HG02981 (cell line): ENCODE measurements around the gene SPTB.

Experiments used
- ATAC-seq: cut with Tn5 transposase; IDR thresholded peaks from one replicate; pipeline ENCODE4 v1.9.1; 2021; ENCODE audit warnings: mild to moderate bottlenecking, moderate library complexity; ENCODE audit not compliant: unreplicated experiment

The SPTB gene

DNA sequence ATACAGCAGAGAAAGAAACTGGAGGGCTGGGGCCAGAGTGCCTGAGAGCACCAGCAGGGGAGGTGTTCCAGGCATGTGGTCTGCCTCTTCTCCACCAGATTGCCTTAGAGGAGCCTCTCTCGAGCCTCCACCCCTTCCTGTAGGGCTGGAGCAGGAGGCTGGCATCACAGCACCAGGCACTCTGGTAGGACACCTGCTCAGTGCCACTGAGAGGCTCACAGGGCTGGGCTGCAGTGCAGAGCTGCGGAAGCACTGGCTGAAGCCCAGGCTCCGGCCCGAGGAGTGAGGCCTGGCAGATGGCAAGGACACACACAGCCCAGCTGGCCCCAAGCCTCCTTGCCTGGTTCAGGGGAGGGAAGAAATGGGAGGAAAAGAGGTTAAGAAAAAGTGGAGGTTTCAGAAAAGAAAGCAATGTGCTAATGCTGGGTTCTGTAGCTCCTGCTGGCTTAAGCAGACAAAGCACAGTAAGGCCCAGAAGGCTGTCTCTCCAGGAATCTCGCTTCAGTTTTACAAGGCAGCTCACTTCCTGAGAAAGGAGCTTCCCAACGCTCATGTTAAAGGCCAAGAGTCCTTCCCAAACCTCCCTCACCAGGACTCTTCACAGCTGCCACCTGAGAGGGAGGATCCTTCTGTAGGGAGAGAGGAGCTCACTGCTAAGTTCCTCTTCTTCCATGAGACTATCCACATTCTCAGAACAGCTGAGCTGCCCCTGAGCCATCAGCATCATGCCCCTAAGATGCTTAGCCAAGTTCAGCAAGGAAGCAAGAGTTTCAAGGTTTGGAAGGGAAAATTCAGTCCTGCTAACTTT is 23.8 kb downstream of the SPTB start:
- ATAC-seq: no peak

GRCh38 chr14:64850369-64851137 is 29.2 kb downstream of the SPTB start:
- ATAC-seq: no peak

GRCh38 chr14:64849940-64850339 is 29.8 kb downstream of the SPTB start:
- no peak for ATAC-seq

GRCh38 chr14:64848239-64848638 is 31.5 kb downstream of the SPTB start:
- no peak for ATAC-seq

DNA sequence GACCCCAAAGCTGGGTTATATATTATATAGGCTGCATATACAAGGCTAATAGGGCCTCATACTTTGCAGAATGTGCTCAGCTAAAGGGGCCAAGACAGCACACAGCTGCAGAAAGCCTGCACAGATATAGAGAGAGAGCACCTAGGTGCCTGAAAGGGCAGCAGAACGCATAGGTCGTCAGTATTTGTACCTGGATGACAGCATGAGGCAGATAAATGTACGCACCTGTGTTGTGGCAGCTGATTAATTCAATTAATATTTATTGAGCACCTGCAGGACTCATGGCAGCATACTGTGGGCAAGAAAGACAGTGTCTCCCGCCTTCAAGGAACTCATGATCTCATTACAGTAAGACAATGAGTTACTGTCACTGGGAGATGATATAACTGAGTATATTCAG is 33.4 kb downstream of the SPTB start:
- ATAC-seq: no peak

GRCh38 chr14:64845878-64846277 is 33.8 kb downstream of the SPTB start:
- no peak for ATAC-seq

- ATAC-seq: no peak
Measured at GRCh38 chr14:64844969-64845536, 34.7 kb downstream of the SPTB start.

- no peak for ATAC-seq
Measured at GRCh38 chr14:64844272-64844671, 35.4 kb downstream of the SPTB start.

DNA sequence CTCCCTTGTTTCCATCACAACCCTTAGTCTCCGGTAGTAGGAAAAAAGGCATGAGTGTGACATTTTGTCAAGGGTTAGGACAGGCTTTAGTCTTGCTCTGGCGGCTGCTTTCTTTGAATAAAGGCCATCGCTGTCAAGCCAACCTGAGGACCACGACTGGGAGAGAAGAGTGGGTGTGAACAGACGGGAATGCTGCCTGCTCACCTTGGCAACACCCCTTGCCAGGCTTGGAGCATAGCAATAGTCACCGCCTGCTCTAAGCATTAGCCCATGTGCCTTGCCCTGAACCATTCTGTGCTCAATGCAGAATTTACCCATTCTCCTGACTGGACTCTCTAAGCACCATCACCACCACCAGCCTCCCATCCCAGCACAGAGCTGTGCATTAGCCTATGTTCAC is 36.2 kb downstream of the SPTB start:
- ATAC-seq: no peak

GRCh38 chr14:64841772-64842750 is 37.6 kb downstream of the SPTB start:
- no peak for ATAC-seq

DNA sequence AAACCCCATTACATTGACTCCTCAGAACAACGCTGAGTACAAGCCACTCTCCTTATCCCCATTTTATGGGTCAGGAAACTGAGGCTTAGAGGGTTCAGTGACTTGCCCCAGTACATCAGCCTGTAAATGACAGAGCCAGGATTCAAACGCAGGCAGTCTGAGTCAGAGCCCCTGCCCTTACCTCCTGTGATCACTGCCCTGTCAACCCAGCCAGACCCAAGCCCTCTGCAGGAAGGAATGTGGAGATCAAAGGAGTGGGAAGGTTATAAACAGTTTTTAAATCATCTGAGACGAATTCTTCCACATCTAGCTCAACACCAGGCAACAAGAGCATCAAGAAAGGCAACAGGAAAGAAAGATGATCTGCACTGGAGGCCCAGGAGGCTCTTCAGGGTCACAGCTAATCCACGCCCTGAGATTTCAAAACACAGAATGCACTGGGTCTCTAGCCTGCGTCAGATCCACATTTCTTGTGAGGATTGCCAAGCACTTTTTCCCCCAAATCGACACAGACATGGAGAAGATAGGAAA is 38.5 kb downstream of the SPTB start:
- ATAC-seq: no peak

DNA sequence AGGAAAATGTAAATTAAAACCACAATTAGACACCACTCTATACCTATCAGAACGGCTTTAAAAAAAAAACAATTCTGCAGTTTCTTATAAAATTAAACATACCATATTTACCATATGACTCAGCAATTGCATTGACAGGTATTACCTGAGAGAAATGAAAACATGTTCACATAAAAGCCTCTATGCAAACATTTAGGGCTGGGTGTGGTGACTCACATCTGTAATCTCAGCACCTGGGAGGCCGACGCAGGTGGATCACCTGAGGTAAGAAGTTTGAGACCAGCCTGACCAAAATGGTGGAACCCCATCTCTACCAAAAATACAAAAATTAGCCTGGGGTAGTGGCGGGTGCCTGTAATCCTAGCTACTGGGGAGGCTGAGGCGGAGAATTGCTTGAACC is 41.1 kb downstream of the SPTB start:
- ATAC-seq: no peak

DNA sequence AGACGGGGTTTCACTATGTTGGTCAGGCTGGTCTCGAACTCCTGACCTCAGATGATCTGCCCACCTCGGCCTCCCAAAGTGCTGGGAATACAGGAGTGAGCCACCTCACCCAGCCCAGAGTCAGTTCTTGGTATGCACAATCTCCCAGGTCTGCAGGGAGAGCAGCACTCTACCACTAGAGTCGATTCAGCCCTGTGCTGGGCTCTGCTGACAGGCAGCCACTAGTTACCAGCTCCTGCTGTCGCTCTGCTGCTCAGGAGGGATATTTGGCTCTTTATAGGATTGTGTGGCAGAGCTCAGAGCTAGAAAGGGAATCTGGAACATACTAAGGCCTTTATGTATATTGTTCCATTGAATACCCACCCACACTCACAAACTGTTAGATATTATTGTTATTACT is 44.3 kb downstream of the SPTB start:
- ATAC-seq: no peak

- no peak for ATAC-seq
Measured at GRCh38 chr14:64834965-64835364, 44.7 kb downstream of the SPTB start.

DNA sequence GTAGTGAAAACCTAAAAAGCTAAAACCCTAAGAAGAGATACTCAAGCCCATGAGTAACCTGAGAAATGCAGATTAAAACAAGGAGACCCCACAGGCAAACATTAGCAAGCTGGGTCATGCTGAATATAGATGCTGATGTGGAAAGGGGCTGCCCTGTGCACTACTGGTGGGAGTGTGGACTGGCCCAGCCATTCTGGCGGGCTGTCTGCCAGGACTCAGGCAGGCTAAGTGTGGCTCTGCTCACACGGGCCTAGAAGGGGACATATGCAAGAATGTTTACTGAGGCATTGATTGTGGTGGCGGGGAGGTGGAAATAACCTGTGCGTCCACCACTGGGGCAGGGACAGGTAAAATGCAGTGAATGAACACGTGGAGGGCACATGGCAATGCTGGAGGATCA is 48.3 kb downstream of the SPTB start:
- no peak for ATAC-seq

DNA sequence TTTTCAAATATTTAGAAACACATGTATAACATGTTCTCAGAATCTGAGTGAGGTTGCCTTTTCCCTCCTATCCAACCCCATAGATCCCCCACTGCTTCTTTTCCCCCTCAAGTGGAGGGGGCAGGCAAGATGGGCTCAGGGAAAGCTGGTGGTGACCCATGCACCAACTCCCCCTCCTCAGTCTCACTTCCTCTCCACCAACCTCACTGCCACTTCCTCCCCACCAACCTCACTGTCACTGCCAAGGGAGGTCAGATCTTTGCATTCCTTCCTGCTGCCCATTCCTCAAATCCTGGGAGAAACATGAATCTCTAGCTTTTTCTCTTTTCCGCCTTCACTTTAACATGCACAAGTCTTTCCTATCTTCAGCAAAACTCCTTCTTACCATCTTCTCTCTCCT is 48.7 kb downstream of the SPTB start:
- no peak for ATAC-seq

DNA sequence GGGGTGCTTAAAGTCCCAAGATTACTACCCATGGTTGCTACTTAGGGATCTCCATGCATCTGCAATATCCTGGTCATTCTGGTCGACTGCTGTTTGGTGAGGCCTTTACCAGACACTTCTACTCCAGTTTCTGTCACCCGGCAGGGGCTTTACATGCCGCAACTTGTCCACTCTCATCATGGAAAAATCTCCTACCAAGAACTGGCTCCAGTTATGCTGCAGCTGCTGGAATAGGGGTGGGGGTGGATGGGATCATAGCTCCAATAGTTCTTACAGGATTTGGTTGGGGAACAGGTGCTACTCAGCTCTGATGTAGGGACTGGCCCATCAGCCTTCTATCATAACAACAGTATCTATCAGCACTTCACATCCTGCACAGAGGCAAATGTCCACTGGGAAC is 51.6 kb downstream of the SPTB start:
- ATAC-seq: no peak

DNA sequence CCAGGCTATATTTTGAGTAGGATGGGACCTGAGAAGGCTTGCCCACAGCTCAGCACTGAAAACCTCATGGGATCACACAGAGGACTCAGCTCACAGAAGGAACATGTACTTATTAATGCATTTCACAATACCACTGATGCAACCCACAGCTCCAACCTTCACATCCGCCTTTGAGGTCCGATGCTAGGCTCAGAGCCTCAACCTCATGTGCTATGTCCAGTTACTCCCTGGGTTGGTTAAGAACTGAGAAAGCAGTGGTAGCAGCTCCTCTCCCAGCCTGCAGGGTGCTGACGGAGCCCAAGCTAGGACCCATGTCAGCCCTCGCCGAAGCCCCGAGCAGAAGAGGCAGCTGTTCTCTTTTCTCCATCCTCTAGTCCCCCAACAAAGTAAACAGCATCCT is 52.9 kb downstream of the SPTB start:
- no peak for ATAC-seq

GRCh38 chr14:64826333-64826732 is 53.4 kb downstream of the SPTB start:
- ATAC-seq: no peak

GRCh38 chr14:64825509-64825908 is 54.2 kb downstream of the SPTB start:
- ATAC-seq: no peak

DNA sequence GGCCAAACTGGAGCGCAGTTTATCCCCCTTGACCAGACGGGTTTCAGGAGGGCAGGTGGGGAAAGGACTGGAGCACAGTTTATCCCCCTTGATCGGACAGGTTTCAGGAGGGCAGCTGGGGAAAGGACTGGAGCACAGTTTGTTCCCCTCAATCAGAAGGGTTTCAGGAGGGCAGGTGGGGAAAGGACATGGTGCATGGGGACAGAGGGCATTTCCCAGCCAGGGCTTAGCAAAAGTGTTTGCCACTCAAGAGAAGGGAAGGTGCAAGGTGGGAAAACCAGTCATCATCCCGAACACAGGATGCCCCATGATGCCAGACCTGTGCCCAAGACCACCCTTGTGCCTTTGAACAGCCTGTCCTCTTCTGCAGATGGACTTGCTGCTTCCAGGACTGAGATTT is 54.7 kb downstream of the SPTB start:
- no peak for ATAC-seq
